GM12892 (cell line): ENCODE data around the gene MGAM2.

Experiments
- DNase-seq: peaks from one replicate; pipeline ENCODE4 v3.0.0; 2011; ENCODE audit not compliant: insufficient read length
- FAIRE-seq: peaks from 2 replicates; lab custom pipeline; 2011; peaks lifted over from hg19 to GRCh38; lab: Jason Lieb, UNC
- POLR2A ChIP-seq: IDR thresholded peaks from 2 replicates; pipeline ENCODE4 v1.6.1; 2011; ENCODE audit warnings: low read depth, low read length, control low read depth
- POLR2AphosphoS5 ChIP-seq: IDR thresholded peaks from 2 replicates; pipeline ENCODE4 v1.6.1; 2011; ENCODE audit warnings: low read depth, low read length, control low read depth
- TAF1 ChIP-seq: IDR thresholded peaks from 2 replicates; pipeline ENCODE4 v1.6.1; 2011; ENCODE audit warnings: low read depth, mild to moderate bottlenecking, control low read depth, low read length, borderline replicate concordance

MGAM2 gene

GRCh38 chr7:142153400-142153799 is 41.9 kb downstream of the MGAM2 start:
- FAIRE-seq, result no peak
- TF ChIP-seq POLR2AphosphoS5 (no peak), TAF1 (no peak), POLR2A (no peak)

DNA sequence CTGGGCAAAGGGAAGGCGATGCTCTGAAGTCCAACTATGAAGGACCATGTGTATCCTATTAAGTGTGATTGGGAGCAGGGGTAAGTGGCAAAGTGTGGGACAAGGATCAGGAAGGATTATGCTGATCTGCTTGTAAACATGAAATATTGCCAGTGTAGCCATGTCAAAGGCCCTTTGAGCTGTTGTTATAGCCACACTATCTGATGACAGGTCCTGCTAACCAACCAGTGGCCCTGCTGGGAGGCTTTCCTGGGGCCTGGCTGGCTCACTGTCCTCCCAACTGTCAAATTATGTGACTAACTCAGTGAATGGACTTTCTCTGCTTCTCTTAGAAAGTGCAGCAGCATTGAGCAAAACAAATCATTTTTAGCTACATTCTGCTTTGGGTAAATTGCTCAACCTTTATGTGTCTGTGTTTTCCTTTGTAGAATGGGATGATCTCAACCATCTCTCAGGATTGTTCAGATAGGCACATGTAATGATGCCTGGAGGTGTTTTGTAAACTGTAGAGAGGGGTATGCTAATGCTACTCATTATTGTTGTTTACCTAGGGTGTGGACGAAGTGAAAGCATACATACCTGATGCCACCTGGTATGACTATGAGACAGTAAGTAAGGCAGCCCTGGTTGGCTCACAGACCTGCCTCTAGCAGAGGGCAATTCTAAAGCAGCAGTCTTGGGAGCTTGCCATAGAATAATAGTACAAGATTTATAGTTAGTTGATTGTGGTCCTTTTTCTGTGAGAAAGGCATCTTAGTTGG is 47.4 kb downstream of the MGAM2 start:
- no peak for DNase-seq
- no peak for TF ChIP-seq POLR2AphosphoS5
- FAIRE-seq, result no peak

More at GRCh38 chr7:142153400-142153799, 41.9 kb downstream of the MGAM2 start:
- no peak for DNase-seq

DNA sequence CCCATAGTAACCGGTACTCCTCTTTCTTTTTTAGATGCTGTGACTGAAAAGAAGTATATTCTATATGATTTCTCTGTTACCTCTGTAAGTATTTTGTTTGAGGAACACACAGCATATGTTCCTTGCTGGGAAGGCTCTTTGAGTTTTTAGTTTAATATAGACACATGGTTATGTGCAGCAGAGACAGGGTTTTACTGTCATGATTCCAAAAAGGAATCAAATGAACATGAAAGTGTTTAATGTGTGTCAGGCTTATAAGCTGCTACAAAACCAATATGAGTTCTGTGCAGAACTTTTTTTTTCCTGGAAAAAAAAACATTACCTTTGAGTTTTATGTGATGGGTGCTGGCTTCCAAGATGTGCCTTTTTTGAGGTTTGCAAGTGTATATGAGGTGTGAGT is 50.4 kb downstream of the MGAM2 start:
- DNase-seq (no peak), FAIRE-seq (no peak)
- no peak for TF ChIP-seq POLR2AphosphoS5
- TF ChIP-seq POLR2A, result no peak
- no peak for TF ChIP-seq TAF1

DNA sequence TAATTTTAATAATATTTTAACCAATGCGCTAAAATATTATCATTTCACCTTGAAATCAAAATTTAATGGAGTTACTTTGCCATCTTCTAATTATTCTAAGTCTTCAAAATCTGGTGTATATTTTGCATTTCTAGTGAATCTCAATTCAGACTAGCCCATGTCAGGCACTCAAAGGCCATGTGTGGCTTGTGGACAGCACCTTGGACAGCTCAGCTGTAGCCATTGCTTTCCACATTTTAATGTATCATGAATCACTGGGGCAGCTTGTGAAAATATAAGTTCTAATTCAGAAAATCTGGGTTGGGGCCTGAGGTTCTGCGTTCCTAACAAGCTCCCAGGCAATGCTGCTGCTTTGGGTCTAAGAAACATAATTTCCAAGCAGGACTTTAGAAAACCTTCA is 57.2 kb downstream of the MGAM2 start:
- TF ChIP-seq POLR2A (no peak), POLR2AphosphoS5 (no peak)
- DNase-seq, result no peak
- no peak for FAIRE-seq

- no peak for DNase-seq
- FAIRE-seq, result no peak
- TF ChIP-seq POLR2AphosphoS5 (no peak), POLR2A (no peak), TAF1 (no peak)
Observed at GRCh38 chr7:142172932-142173331, 61.4 kb downstream of the MGAM2 start.

DNA sequence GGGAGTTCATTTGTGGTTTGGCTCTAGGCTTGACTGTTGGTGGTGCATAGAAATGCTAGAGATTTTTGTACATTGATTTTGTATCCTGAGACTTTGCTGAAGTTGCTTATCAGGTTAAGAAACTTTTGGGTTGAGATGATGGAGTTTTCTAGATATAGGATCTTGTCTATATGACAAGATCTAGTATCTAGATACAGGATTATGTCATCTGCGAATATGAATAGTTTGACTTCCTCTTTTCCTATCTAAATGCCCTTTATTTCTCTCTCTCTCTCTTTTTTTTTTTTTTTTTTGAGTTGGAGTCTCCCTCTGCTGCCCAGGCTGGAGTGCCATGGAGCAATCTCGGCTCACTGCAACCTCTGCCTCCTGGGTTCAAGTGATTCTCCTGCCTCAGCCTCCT is 62.9 kb downstream of the MGAM2 start:
- FAIRE-seq, result no peak
- no peak for DNase-seq
- TF ChIP-seq POLR2A (no peak), POLR2AphosphoS5 (no peak), TAF1 (no peak)

DNA sequence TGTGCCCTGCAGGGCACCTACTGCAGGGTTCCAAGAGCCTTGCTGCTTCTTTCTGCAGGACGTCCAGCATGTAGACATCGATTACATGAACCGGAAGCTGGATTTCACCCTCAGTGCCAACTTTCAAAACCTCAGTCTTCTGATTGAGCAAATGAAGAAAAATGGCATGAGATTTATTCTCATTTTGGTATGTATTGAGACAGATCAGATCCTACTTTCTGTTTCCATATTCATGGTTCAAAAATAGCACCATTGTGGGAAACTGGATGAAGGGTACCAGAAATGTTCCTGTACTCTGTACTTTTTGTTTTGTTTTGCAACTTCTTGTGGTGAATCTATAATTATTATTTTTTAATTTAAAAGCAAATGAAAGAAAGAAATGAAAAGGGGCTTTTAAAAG is 64.1 kb downstream of the MGAM2 start:
- TF ChIP-seq POLR2AphosphoS5 (no peak), POLR2A (no peak), TAF1 (no peak)
- DNase-seq, result no peak
- FAIRE-seq, result no peak

DNA sequence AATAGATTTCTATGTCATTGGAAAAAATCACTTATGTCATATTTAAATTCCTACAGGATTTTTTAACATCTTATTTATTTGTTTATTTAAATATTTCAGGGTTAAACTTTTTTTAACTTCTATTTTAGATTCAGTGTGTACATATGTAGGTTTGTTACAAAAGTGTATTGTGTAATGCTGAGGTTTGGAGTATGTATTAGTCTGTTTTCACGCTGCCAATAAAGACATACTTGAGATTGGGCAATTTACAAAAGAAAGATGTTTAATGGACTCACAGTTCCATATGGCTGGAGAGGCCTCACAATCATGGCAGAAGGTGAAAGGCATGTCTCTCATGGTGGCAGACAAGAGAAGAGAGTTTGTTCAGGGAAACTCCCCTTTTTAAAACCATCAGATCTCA is 65.4 kb downstream of the MGAM2 start:
- TF ChIP-seq TAF1, result no peak
- TF ChIP-seq POLR2A, result no peak
- no peak for TF ChIP-seq POLR2AphosphoS5
- FAIRE-seq (no peak), DNase-seq (no peak)

- FAIRE-seq (no peak), DNase-seq (no peak)
- TF ChIP-seq POLR2AphosphoS5 (no peak), TAF1 (no peak), POLR2A (no peak)
Observed at GRCh38 chr7:142177869-142178268, 66.4 kb downstream of the MGAM2 start.

DNA sequence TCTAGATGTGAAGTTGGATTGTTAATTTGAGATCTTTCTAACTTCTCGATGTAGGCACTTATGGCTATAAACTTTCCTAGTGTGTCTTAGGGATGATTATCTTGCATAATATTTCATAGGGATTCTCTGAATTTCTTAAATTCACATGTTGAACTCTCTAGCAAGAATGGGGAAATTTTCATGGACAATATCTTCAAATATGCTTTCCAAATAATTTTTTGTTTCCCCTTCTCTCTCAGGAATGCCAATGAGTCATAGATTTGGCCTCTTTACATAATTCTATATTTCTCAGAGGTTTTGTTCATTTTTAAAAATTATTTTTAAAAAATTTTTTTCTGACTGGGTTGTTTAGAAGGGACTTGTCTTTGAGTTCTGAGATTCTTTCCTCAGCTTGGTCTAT is 68.9 kb downstream of the MGAM2 start:
- no peak for FAIRE-seq
- TF ChIP-seq TAF1, result no peak
- TF ChIP-seq POLR2AphosphoS5, result no peak
- no peak for TF ChIP-seq POLR2A
- DNase-seq, result no peak

DNA sequence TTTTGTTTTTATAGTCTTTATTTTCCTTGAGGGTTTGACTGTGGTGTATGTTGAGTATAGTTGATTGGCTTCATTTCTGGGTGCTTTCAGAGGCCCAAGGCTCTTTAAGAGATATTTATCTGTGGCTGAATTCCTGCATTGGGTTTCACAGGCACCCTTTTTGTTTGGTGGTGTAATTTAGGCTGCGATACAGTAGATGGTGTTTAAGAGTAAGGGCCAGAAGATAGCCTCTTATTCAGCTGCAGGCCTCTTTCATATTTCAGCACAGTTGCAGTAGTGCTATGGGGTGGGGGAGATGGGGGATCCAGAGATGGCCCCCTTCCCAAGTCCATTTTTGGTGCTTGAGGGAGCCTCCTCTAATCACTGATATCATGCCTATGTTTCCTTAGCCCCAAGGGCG is 69.7 kb downstream of the MGAM2 start:
- FAIRE-seq, result no peak
- TF ChIP-seq POLR2AphosphoS5 (no peak), TAF1 (no peak), POLR2A (no peak)
- no peak for DNase-seq

DNA sequence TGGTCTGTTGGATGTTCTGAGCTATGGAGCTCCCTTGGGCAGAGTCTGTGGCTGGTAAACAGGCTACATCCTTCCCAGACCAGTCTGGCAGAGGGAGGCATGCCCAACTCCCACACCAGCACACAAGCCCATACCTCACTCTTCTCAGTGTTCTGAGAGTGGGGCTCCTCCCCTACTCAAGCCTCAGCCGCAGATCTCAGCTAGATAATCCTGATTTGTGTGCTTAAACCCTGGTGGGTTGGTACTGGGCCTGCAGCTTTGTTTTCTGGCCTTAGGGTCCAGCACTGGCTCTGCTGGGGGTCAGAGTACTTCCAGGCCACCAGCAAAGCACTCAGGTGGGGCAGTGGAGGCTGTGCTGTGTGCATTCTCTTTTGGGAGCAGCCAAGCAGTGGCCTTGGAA is 70.4 kb downstream of the MGAM2 start:
- TF ChIP-seq POLR2AphosphoS5, result no peak
- no peak for TF ChIP-seq POLR2A
- no peak for TF ChIP-seq TAF1
- DNase-seq (no peak), FAIRE-seq (no peak)
